Activated naive CD4-positive, alpha-beta T cell (primary cell): Measurements from ENCODE around the gene SMTNL2.

Experiments used
- DNase-seq, 4 experiments: peaks; one replicate each; lab custom pipeline; 2025; lab: John Stamatoyannopoulos, UW

Gene SMTNL2

GRCh38 chr17:4584101-4584916 is at the start of gene SMTNL2:
Gene SMTNL2 (plus strand): TSS chr17:4584529. CDS start chr17:4584606, 77 bp downstream.
- DNase-seq: no peak

- no peak for DNase-seq
Measured at GRCh38 chr17:4534928-4535666, 49.2 kb upstream of the SMTNL2 start.

- DNase-seq: no peak
Measured at GRCh38 chr17:4535667-4536258, 48.6 kb upstream of the SMTNL2 start.

- DNase-seq: no peak
Measured at GRCh38 chr17:4536259-4536741, 48.0 kb upstream of the SMTNL2 start.

- DNase-seq: no peak
Measured at GRCh38 chr17:4536742-4537411, 47.5 kb upstream of the SMTNL2 start.

GRCh38 chr17:4537451-4538235 is 46.7 kb upstream of the SMTNL2 start:
- no peak for DNase-seq

- no peak for DNase-seq
Measured at GRCh38 chr17:4538236-4539002, 45.9 kb upstream of the SMTNL2 start.

GRCh38 chr17:4539025-4539424 is 45.3 kb upstream of the SMTNL2 start:
- DNase-seq: no peak

GRCh38 chr17:4539576-4540223 is 44.6 kb upstream of the SMTNL2 start:
- no peak for DNase-seq

GRCh38 chr17:4540224-4540651 is 44.1 kb upstream of the SMTNL2 start:
- no peak for DNase-seq

GRCh38 chr17:4540687-4541327 is 43.5 kb upstream of the SMTNL2 start:
- DNase-seq: no peak

- no peak for DNase-seq
Measured at GRCh38 chr17:4541328-4542002, 42.9 kb upstream of the SMTNL2 start.

GRCh38 chr17:4542003-4542725 is 42.2 kb upstream of the SMTNL2 start:
- no peak for DNase-seq

- no peak for DNase-seq
Measured at GRCh38 chr17:4542726-4543191, 41.6 kb upstream of the SMTNL2 start.

- no peak for DNase-seq
Measured at GRCh38 chr17:4543557-4544026, 40.7 kb upstream of the SMTNL2 start.

GRCh38 chr17:4544135-4544950 is 40.0 kb upstream of the SMTNL2 start:
- DNase-seq: no peak

GRCh38 chr17:4544951-4545216 is 39.4 kb upstream of the SMTNL2 start:
- no peak for DNase-seq
